H9 (cell line): ENCODE results near the gene PEX1. TPM values are rescaled to one million over a fixed set of nuclear protein-coding genes. Genes with fewer than 3 reads are reported as not detected.
A peak's percentile ranks its signal among the peaks of the same experiment; 100 is the strongest.

ENCODE experiments used
- DNase-seq: peaks from one replicate; pipeline ENCODE4 v3.0.0-alpha.2; 2017
- H2AFZ ChIP-seq: one replicate; pipeline ENCODE4 v1.6.1; 2013; ENCODE audit warnings: mild to moderate bottlenecking, low read length, control low read depth, moderate library complexity
- H2AK5ac ChIP-seq: 2 replicates; pipeline ENCODE4 v1.6.1; 2013; ENCODE audit warnings: low read length, control low read depth, mixed read lengths; ENCODE audit not compliant: insufficient read length
- H2BK120ac ChIP-seq: one replicate; pipeline ENCODE4 v1.6.1; 2013; ENCODE audit warnings: low read depth, mild to moderate bottlenecking, low read length, control low read depth, inconsistent platforms; ENCODE audit not compliant: poor library complexity, severe bottlenecking
- H2BK12ac ChIP-seq: 2 replicates; pipeline ENCODE4 v1.6.1; 2013; ENCODE audit warnings: low read length, control low read depth, mixed read lengths, low read depth; ENCODE audit not compliant: insufficient read length
- H2BK15ac ChIP-seq: 2 replicates; pipeline ENCODE4 v1.6.1; 2013; ENCODE audit warnings: low read depth, low read length, control low read depth
- H2BK20ac ChIP-seq: one replicate; pipeline ENCODE4 v1.6.1; 2013; ENCODE audit warnings: low read depth, mild to moderate bottlenecking, low read length, control low read depth, inconsistent platforms; ENCODE audit not compliant: poor library complexity, severe bottlenecking
- H2BK5ac ChIP-seq: 2 replicates; pipeline ENCODE4 v1.6.1; 2013; ENCODE audit warnings: low read length, control low read depth, mixed read lengths; ENCODE audit not compliant: insufficient read length
- H3K14ac ChIP-seq: 2 replicates; pipeline ENCODE4 v1.6.1; 2013; ENCODE audit warnings: low read length, control low read depth; ENCODE audit not compliant: insufficient read depth
- H3K18ac ChIP-seq: 2 replicates; pipeline ENCODE4 v1.6.1; 2013; ENCODE audit warnings: low read depth, mild to moderate bottlenecking, mixed read lengths, low read length, control low read depth; ENCODE audit not compliant: insufficient read length
- H3K23ac ChIP-seq: 2 replicates; pipeline ENCODE4 v1.6.1; 2013; ENCODE audit warnings: low read length, control low read depth, mixed read lengths, low read depth; ENCODE audit not compliant: insufficient read length
- H3K23me2 ChIP-seq: 2 replicates; pipeline ENCODE4 v1.6.1; 2013; ENCODE audit warnings: low read depth, mild to moderate bottlenecking, mixed read lengths, low read length, control low read depth; ENCODE audit not compliant: insufficient read length, poor library complexity, severe bottlenecking
- H3K27ac ChIP-seq: 2 replicates; pipeline ENCODE4 v1.5.1; 2013; ENCODE audit warnings: low read length, control low read depth, mixed read lengths, low read depth; ENCODE audit not compliant: insufficient read length
- H3K27me3 ChIP-seq: 2 replicates; pipeline ENCODE4 v1.6.1; 2013; ENCODE audit warnings: low read length, control low read depth, inconsistent platforms; ENCODE audit not compliant: insufficient read depth
- H3K4ac ChIP-seq: 2 replicates; pipeline ENCODE4 v1.6.1; 2013; ENCODE audit warnings: low read depth, mild to moderate bottlenecking, control low read depth, inconsistent platforms, low read length, moderate library complexity
- H3K4me1 ChIP-seq: 2 replicates; pipeline ENCODE4 v1.6.1; 2013; ENCODE audit warnings: low read length, control low read depth, inconsistent platforms; ENCODE audit not compliant: insufficient read depth
- H3K4me2 ChIP-seq: 2 replicates; pipeline ENCODE4 v1.6.1; 2013; ENCODE audit warnings: low read length, control low read depth, mixed read lengths; ENCODE audit not compliant: insufficient read length, insufficient read depth
- H3K56ac ChIP-seq: 2 replicates; pipeline ENCODE4 v1.6.1; 2013; ENCODE audit warnings: low read depth, mild to moderate bottlenecking, mixed read lengths, low read length, control low read depth; ENCODE audit not compliant: insufficient read length
- H3K79me1 ChIP-seq: 2 replicates; pipeline ENCODE4 v1.6.1; 2013; ENCODE audit warnings: low read depth, mild to moderate bottlenecking, moderate library complexity, low read length, control low read depth, inconsistent platforms; ENCODE audit not compliant: insufficient read depth, poor library complexity, severe bottlenecking
- H3K79me2 ChIP-seq: 2 replicates; pipeline ENCODE4 v1.6.1; 2013; ENCODE audit warnings: low read length, control low read depth, inconsistent platforms; ENCODE audit not compliant: insufficient read depth
- H3K9ac ChIP-seq: 2 replicates; pipeline ENCODE4 v1.6.1; 2013; ENCODE audit warnings: low read length, control low read depth, mixed read lengths; ENCODE audit not compliant: insufficient read length; ENCODE audit errors: extremely low read depth
- H3K9me3 ChIP-seq: one replicate; pipeline ENCODE4 v1.6.1; 2013; ENCODE audit warnings: low read depth, low read length, inconsistent platforms; ENCODE audit not compliant: control insufficient read depth
- H3T11ph ChIP-seq: one replicate; pipeline ENCODE4 v1.6.1; 2013; ENCODE audit warnings: mild to moderate bottlenecking, low read length, control low read depth, inconsistent platforms
- H4K20me1 ChIP-seq: one replicate; pipeline ENCODE4 v1.6.1; 2013; ENCODE audit not compliant: control insufficient read depth, insufficient read length, insufficient read depth
- H4K5ac ChIP-seq: 2 replicates; pipeline ENCODE4 v1.6.1; 2013; ENCODE audit warnings: low read depth, mild to moderate bottlenecking, mixed read lengths, low read length, control low read depth; ENCODE audit not compliant: insufficient read length
- H4K8ac ChIP-seq: replicated peaks from 2 replicates; pipeline ENCODE4 v1.6.1; 2013; ENCODE audit warnings: low read length, control low read depth, mixed read lengths, low read depth; ENCODE audit not compliant: insufficient read length
- H4K91ac ChIP-seq: 2 replicates; pipeline ENCODE4 v1.6.1; 2013; ENCODE audit warnings: low read depth, mild to moderate bottlenecking, moderate library complexity, mixed read lengths, low read length, control low read depth; ENCODE audit not compliant: insufficient read length
- H3K27ac Mint-ChIP-seq, 3 experiments: 2 replicates in 2 of 3; 3 replicates in 1 of 3; pipeline ENCODE4 v1.8.0; 2020 to 2021; ENCODE audit warnings: mixed read lengths in 3 of 3, mild to moderate bottlenecking in 1 of 3, moderate library complexity in 1 of 3
- H3K27me3 Mint-ChIP-seq: 2 replicates; pipeline ENCODE4 v1.8.0; 2021; ENCODE audit warnings: low read depth, mild to moderate bottlenecking, moderate library complexity, mixed read lengths
- H3K36me3 Mint-ChIP-seq, 3 experiments: 2 replicates in 2 of 3; 3 replicates in 1 of 3; pipeline ENCODE4 v1.8.0; 2020 to 2021; ENCODE audit warnings: low read depth in 3 of 3, mixed read lengths in 3 of 3; ENCODE audit not compliant: insufficient read depth in 1 of 3
- H3K4me1 Mint-ChIP-seq, 2 experiments: 2 replicates each; pipeline ENCODE4 v1.8.0; 2020; ENCODE audit warnings: mixed read lengths in 2 of 2
- H3K4me3 Mint-ChIP-seq, 2 experiments: 2 replicates in 1 of 2; 3 replicates in 1 of 2; pipeline ENCODE4 v1.8.0; 2020 to 2021; ENCODE audit warnings: mild to moderate bottlenecking in 2 of 2, mixed read lengths in 2 of 2, moderate library complexity in 1 of 2
- H3K9me3 Mint-ChIP-seq, 2 experiments: 2 replicates in 1 of 2; 3 replicates in 1 of 2; pipeline ENCODE4 v1.8.0; 2020; ENCODE audit warnings: mild to moderate bottlenecking in 2 of 2, mixed read lengths in 2 of 2, moderate library complexity in 1 of 2
- CTCF ChIP-seq: fragments of 200-600 bp; sonication (generic); conservative IDR thresholded peaks from 3 replicates; pipeline ENCODE4 v1.8.0; 2021; ENCODE audit warnings: antibody characterized with exemption, mild to moderate bottlenecking
- WGBS: extraction: QIAGEN DNeasy Blood & Tissue Kit; methylation state at CpG from one replicate; pipeline ENCODE4 v1.1.7; 2013; ENCODE audit warnings: missing lambda C conversion rate, low lambda C conversion rate, mixed read lengths; ENCODE audit not compliant: insufficient read length; ENCODE audit errors: extremely low coverage; 5-methylcytosine and 5-hydroxymethylcytosine counted together
- total RNA-seq: library from RNA; stranded (reverse); gene quantifications from 2 replicates; pipeline ENCODE4 v1.2.1, GENCODE V29; 2021

PEX1 gene
- total RNA-seq, 1 experiment from 2014 or later, result 21.8 TPM

- peaks cover 15 to 42% (median 35%) of the 10 kb centered on the region in 3 experiments for H3K36me3 Mint-ChIP-seq
- H2BK5ac ChIP-seq, result no peak overlapping the region
- no peaks in the 10 kb centered on the region for H3K27me3 ChIP-seq
- H3K4me2 ChIP-seq, result peak overlapping the region; percentile 82
- no peak overlapping the region for H3K56ac ChIP-seq
- H4K5ac ChIP-seq, result no peak overlapping the region
- no peak overlapping the region for H3K4ac ChIP-seq
- no peak overlapping the region for H2AK5ac ChIP-seq
- H3K18ac ChIP-seq, result no peak overlapping the region
- H3K79me1 ChIP-seq, result no peaks in the 10 kb centered on the region
- WGBS, result no CpG with 5 or more reads among the region's 11 CpGs
- no peak overlapping the region for H3T11ph ChIP-seq
- no peaks in the 10 kb centered on the region for H3K79me2 ChIP-seq
- no peak overlapping the region for H3K14ac ChIP-seq
- H3K9me3 ChIP-seq, result no peaks in the 10 kb centered on the region
- H3K4me3 Mint-ChIP-seq, result peak overlapping the region; percentile 76 to 86
- peak; percentile 29; the same call in 1 of the 3 replicates for TF ChIP-seq CTCF
- H3K4me1 Mint-ChIP-seq, result peaks cover 8 to 9% of the 10 kb centered on the region in 2 experiments
- no peak overlapping the region for H2AFZ ChIP-seq
- no peaks in the 10 kb centered on the region for H3K4me1 ChIP-seq
- H3K27me3 Mint-ChIP-seq, result no peaks in the 10 kb centered on the region
- no peak overlapping the region for H2BK12ac ChIP-seq
- H3K9me3 Mint-ChIP-seq, result peaks cover 0 to under 1% of the 10 kb centered on the region in 2 experiments; a peak in 2 of 5 replicates
- H2BK15ac ChIP-seq, result no peak overlapping the region
- no peak overlapping the region for H3K27ac ChIP-seq
- H2BK120ac ChIP-seq, result no peak overlapping the region
- no peak overlapping the region for H4K91ac ChIP-seq
- peak overlapping the region; percentile 94 for H3K9ac ChIP-seq
- peaks cover 2% of the 10 kb centered on the region for H4K20me1 ChIP-seq
- H3K23ac ChIP-seq, result no peak overlapping the region
- no peak for DNase-seq
- no peak overlapping the region for H4K8ac ChIP-seq
- peak overlapping the region in 2 of 3 experiments; percentile 58 to 62; a peak in 3 of 7 replicates for H3K27ac Mint-ChIP-seq
- H3K23me2 ChIP-seq, result peaks cover 5% of the 10 kb centered on the region
- no peak overlapping the region for H2BK20ac ChIP-seq
Observed at GRCh38 chr7:92448205-92448747, 80.0 kb downstream of the PEX1 start.
